A673 (cell line): ENCODE measurements around the gene MX2.

Experiments
- EZH2 ChIP-seq: fragments of 200-600 bp; sonication (generic); IDR thresholded peaks from 2 replicates; pipeline ENCODE4 v1.6.1; 2017; ENCODE audit warnings: borderline replicate concordance, low read depth, mild to moderate bottlenecking, mixed read lengths, antibody characterized with exemption, low read length; ENCODE audit not compliant: poor library complexity, severe bottlenecking
- TF ChIP-seq, protein P1 (sequence below): fragments of 300-800, 200-600 bp; sonication (generic); conservative IDR thresholded peaks from 2 replicates; pipeline ENCODE4 v1.5.1; 2017; ENCODE audit warnings: low read depth, mild to moderate bottlenecking, antibody characterized with exemption, low read length, moderate library complexity, mixed read lengths

DNA sequence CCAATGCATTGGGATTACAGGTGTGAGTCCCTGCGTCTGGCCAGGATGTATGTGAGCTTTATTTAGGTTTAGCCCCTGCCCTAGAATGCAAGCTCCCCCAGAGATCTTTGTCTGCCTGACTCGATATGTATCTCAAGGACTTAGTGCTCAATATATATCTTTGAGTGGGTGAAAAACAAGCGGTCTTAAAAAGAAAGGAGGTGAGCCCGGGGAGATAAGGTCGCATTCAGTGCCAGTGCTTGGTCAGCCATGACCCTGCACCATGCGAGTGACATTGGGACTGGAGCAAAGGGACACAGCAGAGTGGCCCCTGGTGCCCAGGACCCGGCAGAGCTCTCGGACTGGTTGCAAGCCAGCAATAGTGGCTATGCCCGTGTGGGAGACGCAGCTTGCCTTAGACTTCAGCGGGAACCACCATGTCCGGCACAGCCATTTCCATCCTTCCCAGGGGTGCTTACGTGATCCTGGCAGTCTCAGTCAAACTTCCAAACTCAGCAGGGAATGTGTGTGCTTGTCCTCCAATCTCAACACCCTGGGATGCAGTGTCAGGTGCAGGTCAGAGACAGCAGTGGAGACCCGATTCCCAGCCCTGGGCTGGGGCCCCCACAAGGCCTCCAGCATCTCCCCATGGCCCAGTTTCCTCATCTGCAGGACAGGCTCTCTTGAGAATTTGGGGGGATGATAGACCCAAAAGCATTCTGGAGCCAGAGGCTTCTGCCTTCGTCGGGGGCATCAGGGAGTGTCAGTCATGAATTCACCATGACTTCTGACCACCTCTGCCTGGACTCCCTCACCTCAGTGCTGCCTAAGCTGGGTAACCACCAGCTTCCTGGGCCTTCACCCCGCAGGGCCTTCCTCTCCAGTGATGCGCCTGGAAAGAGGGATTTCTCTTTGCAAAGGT lies 1.8 kb downstream of the MX2 start:
- TF ChIP-seq, protein P1, sequence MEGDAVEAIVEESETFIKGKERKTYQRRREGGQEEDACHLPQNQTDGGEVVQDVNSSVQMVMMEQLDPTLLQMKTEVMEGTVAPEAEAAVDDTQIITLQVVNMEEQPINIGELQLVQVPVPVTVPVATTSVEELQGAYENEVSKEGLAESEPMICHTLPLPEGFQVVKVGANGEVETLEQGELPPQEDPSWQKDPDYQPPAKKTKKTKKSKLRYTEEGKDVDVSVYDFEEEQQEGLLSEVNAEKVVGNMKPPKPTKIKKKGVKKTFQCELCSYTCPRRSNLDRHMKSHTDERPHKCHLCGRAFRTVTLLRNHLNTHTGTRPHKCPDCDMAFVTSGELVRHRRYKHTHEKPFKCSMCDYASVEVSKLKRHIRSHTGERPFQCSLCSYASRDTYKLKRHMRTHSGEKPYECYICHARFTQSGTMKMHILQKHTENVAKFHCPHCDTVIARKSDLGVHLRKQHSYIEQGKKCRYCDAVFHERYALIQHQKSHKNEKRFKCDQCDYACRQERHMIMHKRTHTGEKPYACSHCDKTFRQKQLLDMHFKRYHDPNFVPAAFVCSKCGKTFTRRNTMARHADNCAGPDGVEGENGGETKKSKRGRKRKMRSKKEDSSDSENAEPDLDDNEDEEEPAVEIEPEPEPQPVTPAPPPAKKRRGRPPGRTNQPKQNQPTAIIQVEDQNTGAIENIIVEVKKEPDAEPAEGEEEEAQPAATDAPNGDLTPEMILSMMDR: no peak
- no peak for TF ChIP-seq EZH2
